HepG2 (cell line): ENCODE measurements around the gene ETV5. TPM values are rescaled to one million over a fixed set of nuclear protein-coding genes. Genes with fewer than 3 reads are reported as not detected.
A peak's percentile ranks its signal among the peaks of the same experiment; 100 is the strongest.

Source experiments
- ELF1 ChIP-seq: sonication (generic); formaldehyde crosslinking; IDR thresholded peaks from 2 replicates; pipeline ENCODE4 v1.4.0; 2020; ENCODE audit warnings: missing genetic modification reagents
- FOXK2 ChIP-seq: fragments of 450-650 bp; IDR thresholded peaks from 2 replicates; pipeline ENCODE4 v1.6.1; 2016
- MYNN ChIP-seq: sonication (generic); formaldehyde crosslinking; IDR thresholded peaks from 2 replicates; pipeline ENCODE4 v1.4.0; 2020; ENCODE audit warnings: mild to moderate bottlenecking, low read depth, missing genetic modification reagents
- NR2F6 ChIP-seq, 2 experiments: IDR thresholded peaks; 2 replicates each; pipeline ENCODE4 v1.6.1; 2016; ENCODE audit warnings: antibody characterized with exemption in 1 of 2, mild to moderate bottlenecking in 1 of 2
- PHF20 ChIP-seq: sonication (generic); formaldehyde crosslinking; IDR thresholded peaks from 2 replicates; pipeline ENCODE4 v1.5.0; 2020; ENCODE audit warnings: mild to moderate bottlenecking, missing genetic modification reagents
- POGZ ChIP-seq: sonication (generic); formaldehyde crosslinking; IDR thresholded peaks from 2 replicates; pipeline ENCODE4 v1.4.0; 2020; ENCODE audit warnings: mild to moderate bottlenecking, missing genetic modification reagents
- RBFOX2 ChIP-seq: fragments of 200-400 bp; formaldehyde crosslinking; IDR thresholded peaks from 2 replicates; pipeline ENCODE4 v1.6.1; 2017; ENCODE audit warnings: low read depth, mild to moderate bottlenecking, low read length
- SETDB1 ChIP-seq: sonication (generic); formaldehyde crosslinking; IDR thresholded peaks from 2 replicates; pipeline ENCODE4 v1.5.1; 2020; ENCODE audit warnings: missing genetic modification reagents, mild to moderate bottlenecking, borderline replicate concordance
- SMARCC2 ChIP-seq: fragments of 450-650 bp; IDR thresholded peaks from 2 replicates; pipeline ENCODE4 v1.6.1; 2017; ENCODE audit warnings: antibody characterized with exemption, mild to moderate bottlenecking
- SP2 ChIP-seq: sonication (generic); formaldehyde crosslinking; IDR thresholded peaks from 2 replicates; pipeline ENCODE4 v1.5.1; 2020; ENCODE audit warnings: mild to moderate bottlenecking, missing genetic modification reagents
- SPEN ChIP-seq: sonication (generic); formaldehyde crosslinking; IDR thresholded peaks from 2 replicates; pipeline ENCODE4 v1.5.1; 2020; ENCODE audit warnings: low read depth, mild to moderate bottlenecking, missing genetic modification reagents
- STAT5B ChIP-seq: sonication (generic); formaldehyde crosslinking; IDR thresholded peaks from 2 replicates; pipeline ENCODE4 v1.4.0; 2020; ENCODE audit warnings: missing genetic modification reagents
- TBX2 ChIP-seq: sonication (generic); formaldehyde crosslinking; IDR thresholded peaks from 2 replicates; pipeline ENCODE4 v1.5.0; 2020; ENCODE audit warnings: missing genetic modification reagents, mild to moderate bottlenecking, borderline replicate concordance
- TOE1 ChIP-seq: sonication (generic); formaldehyde crosslinking; IDR thresholded peaks from 2 replicates; pipeline ENCODE4 v1.4.0; 2020; ENCODE audit warnings: mild to moderate bottlenecking, missing genetic modification reagents
- XRCC5 ChIP-seq: fragments of 200-400 bp; formaldehyde crosslinking; optimal IDR thresholded peaks from 2 replicates; pipeline ENCODE3; 2017; ENCODE audit warnings: mild to moderate bottlenecking, low read length
- ZBTB42 ChIP-seq: sonication (generic); formaldehyde crosslinking; IDR thresholded peaks from 2 replicates; pipeline ENCODE4 v1.5.0; 2020; ENCODE audit warnings: mild to moderate bottlenecking, missing genetic modification reagents
- ZFP36L1 ChIP-seq: sonication (generic); formaldehyde crosslinking; IDR thresholded peaks from 2 replicates; pipeline ENCODE4 v1.8.0; 2022; ENCODE audit warnings: mild to moderate bottlenecking, missing genetic modification reagents, moderate library complexity
- ZMYM4 ChIP-seq: sonication (generic); formaldehyde crosslinking; IDR thresholded peaks from 2 replicates; pipeline ENCODE4 v1.8.1; 2023; ENCODE audit warnings: mild to moderate bottlenecking, missing genetic modification reagents
- ZNF331 ChIP-seq: sonication (generic); formaldehyde crosslinking; IDR thresholded peaks from 2 replicates; pipeline ENCODE4 v1.4.0; 2020; ENCODE audit warnings: missing genetic modification reagents
- ZNF468 ChIP-seq: sonication (generic); formaldehyde crosslinking; IDR thresholded peaks from 2 replicates; pipeline ENCODE4 v1.8.0; 2022; ENCODE audit warnings: mild to moderate bottlenecking, moderate library complexity, missing genetic modification reagents
- ZNF678 ChIP-seq: sonication (generic); formaldehyde crosslinking; IDR thresholded peaks from 2 replicates; pipeline ENCODE4 v1.4.0; 2020; ENCODE audit warnings: mild to moderate bottlenecking, missing genetic modification reagents
- ZNF768 ChIP-seq: sonication (generic); formaldehyde crosslinking; IDR thresholded peaks from 2 replicates; pipeline ENCODE4 v1.4.0; 2020; ENCODE audit warnings: missing genetic modification reagents
- ZSCAN12 ChIP-seq: sonication (generic); formaldehyde crosslinking; IDR thresholded peaks from 2 replicates; pipeline ENCODE4 v1.9.0; 2021; ENCODE audit warnings: mild to moderate bottlenecking, missing genetic modification reagents
- polyA plus RNA-seq, 8 experiments: library from polyadenylated mRNA; depleted of rRNA in 3 of 8; stranded (reverse) in 7 of 8; unstranded in 1 of 8; fragments of >200 nt; fragmentation: Illumina TruSeq in 4 of 8; extraction: Trizol in 4 of 8; gene quantifications; 2 replicates each; pipeline versions ENCODE4 v1.2.1 to v1.2.3, GENCODE V29; 2011 to 2016; ENCODE audit warnings: low read depth in 4 of 8, missing spikeins in 1 of 8, mixed read lengths in 1 of 8; ENCODE audit not compliant: insufficient read depth in 1 of 8
- total RNA-seq, 5 experiments: library from RNA; depleted of rRNA; stranded (reverse); fragments of >200 nt; fragmentation: Illumina TruSeq; extraction: Trizol; gene quantifications; 2 replicates each; pipeline ENCODE4 v1.2.3, GENCODE V29; 2016; ENCODE audit warnings: low read depth in 1 of 5
- TF ChIP-seq, protein P1 (sequence below): sonication (generic); formaldehyde crosslinking; IDR thresholded peaks from 2 replicates; pipeline ENCODE4 v1.5.0; 2020; ENCODE audit warnings: mild to moderate bottlenecking, low read depth, missing genetic modification reagents, borderline replicate concordance
- TF ChIP-seq, protein P2 (sequence below): sonication (generic); formaldehyde crosslinking; IDR thresholded peaks from 2 replicates; pipeline ENCODE4 v1.4.0; 2020; ENCODE audit warnings: missing genetic modification reagents
- TF ChIP-seq, protein P3 (sequence below): sonication (generic); formaldehyde crosslinking; IDR thresholded peaks from 2 replicates; pipeline ENCODE4 v1.9.0; 2021; ENCODE audit warnings: missing genetic modification reagents, borderline replicate concordance
- TF ChIP-seq, protein P4 (sequence below): sonication (generic); formaldehyde crosslinking; conservative IDR thresholded peaks from 2 replicates; pipeline ENCODE4 v1.8.0; 2022; ENCODE audit warnings: low read depth, missing genetic modification reagents

ETV5 gene
- total and polyA plus RNA-seq, 2 of the 13 experiments (the other 11 are each of a cell fraction or from before 2014, with no cell fraction given): 52.9 to 57.2 TPM

DNA sequence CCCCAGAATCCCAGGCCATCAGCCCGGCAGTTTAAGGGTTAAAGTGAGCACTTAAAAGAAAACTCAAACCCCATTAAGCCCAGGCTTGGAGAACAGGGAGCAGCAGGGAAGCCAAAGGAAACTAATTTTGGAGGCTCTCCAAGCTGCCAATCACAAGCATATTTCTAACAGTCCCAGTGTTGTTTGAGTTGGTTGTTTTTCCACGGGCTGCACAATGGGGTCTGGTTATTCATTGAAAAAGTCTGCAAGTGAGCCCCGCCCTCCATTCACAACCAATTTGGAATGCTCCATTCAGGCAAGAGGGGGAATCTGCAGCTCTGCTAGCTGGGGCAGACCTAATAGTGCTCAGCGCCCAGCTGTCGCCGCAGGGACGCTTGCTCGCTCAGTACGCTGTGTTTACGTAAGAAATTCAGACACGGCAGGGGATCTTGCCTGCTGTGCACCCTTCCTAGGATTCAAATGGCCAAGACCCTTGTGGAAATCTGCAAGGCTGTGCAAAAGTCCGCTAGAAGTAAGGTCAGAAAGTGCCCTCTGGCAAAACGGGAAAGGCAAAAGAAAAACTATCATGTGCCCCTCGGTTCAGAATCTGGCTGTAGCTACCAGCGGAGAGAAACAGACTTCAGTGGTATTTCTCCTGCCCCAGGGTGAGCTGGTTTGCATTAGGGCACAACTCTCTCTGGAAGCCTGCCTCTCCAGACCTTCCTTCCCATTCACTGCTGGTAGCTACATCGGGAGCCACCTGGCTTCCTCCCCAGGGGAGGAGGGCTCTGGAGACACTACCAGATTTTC lies 11.0 kb downstream of the ETV5 start (continued):
- peak; percentile 37; the same call in 1 of the 2 replicates for TF ChIP-seq ZFP36L1 (CRISPR knock-in tag)
- no peak for TF ChIP-seq STAT5B (CRISPR knock-in tag)
- no peak for TF ChIP-seq NR2F6 (IDR thresholded peaks at IDR 0.05)
- peak; percentile 9; the same call in 1 of the 2 replicates for TF ChIP-seq NR2F6 (CRISPR knock-in tag; IDR thresholded peaks at IDR 0.05)
- no peak for TF ChIP-seq SPEN
- no peak; the same call in 1 of the 2 replicates for TF ChIP-seq RBFOX2
- TF ChIP-seq, protein P1, sequence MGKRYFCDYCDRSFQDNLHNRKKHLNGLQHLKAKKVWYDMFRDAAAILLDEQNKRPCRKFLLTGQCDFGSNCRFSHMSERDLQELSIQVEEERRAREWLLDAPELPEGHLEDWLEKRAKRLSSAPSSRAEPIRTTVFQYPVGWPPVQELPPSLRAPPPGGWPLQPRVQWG (CRISPR knock-in tag): no peak
- 0 out of 2 replicates have a peak, but pooled peaks have one; percentile 27 for TF ChIP-seq POGZ (CRISPR knock-in tag)
- TF ChIP-seq, protein P2, sequence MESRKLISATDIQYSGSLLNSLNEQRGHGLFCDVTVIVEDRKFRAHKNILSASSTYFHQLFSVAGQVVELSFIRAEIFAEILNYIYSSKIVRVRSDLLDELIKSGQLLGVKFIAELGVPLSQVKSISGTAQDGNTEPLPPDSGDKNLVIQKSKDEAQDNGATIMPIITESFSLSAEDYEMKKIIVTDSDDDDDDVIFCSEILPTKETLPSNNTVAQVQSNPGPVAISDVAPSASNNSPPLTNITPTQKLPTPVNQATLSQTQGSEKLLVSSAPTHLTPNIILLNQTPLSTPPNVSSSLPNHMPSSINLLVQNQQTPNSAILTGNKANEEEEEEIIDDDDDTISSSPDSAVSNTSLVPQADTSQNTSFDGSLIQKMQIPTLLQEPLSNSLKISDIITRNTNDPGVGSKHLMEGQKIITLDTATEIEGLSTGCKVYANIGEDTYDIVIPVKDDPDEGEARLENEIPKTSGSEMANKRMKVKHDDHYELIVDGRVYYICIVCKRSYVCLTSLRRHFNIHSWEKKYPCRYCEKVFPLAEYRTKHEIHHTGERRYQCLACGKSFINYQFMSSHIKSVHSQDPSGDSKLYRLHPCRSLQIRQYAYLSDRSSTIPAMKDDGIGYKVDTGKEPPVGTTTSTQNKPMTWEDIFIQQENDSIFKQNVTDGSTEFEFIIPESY (CRISPR knock-in tag): no peak
- peak; percentile 20; the same call in 1 of the 2 replicates for TF ChIP-seq ZNF331 (CRISPR knock-in tag)
- TF ChIP-seq ZNF468 (CRISPR knock-in tag): no peak
- TF ChIP-seq ZSCAN12 (CRISPR knock-in tag): 0 out of 2 replicates have a peak, but pooled peaks have one; percentile 77
- TF ChIP-seq SP2 (CRISPR knock-in tag): no peak
- peak; percentile 51 for TF ChIP-seq XRCC5
- TF ChIP-seq ZMYM4: peak; percentile 85
- TF ChIP-seq SMARCC2: no peak
- TF ChIP-seq, protein P3, sequence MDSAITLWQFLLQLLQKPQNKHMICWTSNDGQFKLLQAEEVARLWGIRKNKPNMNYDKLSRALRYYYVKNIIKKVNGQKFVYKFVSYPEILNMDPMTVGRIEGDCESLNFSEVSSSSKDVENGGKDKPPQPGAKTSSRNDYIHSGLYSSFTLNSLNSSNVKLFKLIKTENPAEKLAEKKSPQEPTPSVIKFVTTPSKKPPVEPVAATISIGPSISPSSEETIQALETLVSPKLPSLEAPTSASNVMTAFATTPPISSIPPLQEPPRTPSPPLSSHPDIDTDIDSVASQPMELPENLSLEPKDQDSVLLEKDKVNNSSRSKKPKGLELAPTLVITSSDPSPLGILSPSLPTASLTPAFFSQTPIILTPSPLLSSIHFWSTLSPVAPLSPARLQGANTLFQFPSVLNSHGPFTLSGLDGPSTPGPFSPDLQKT (CRISPR knock-in tag): no peak
- TF ChIP-seq, protein P4, sequence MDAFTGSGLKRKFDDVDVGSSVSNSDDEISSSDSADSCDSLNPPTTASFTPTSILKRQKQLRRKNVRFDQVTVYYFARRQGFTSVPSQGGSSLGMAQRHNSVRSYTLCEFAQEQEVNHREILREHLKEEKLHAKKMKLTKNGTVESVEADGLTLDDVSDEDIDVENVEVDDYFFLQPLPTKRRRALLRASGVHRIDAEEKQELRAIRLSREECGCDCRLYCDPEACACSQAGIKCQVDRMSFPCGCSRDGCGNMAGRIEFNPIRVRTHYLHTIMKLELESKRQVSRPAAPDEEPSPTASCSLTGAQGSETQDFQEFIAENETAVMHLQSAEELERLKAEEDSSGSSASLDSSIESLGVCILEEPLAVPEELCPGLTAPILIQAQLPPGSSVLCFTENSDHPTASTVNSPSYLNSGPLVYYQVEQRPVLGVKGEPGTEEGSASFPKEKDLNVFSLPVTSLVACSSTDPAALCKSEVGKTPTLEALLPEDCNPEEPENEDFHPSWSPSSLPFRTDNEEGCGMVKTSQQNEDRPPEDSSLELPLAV (CRISPR knock-in tag): no peak
- TF ChIP-seq TOE1: no peak
- no peak for TF ChIP-seq ZNF678 (CRISPR knock-in tag)
- no peak for TF ChIP-seq SETDB1 (CRISPR knock-in tag)
- no peak for TF ChIP-seq ELF1 (CRISPR knock-in tag)
- no peak for TF ChIP-seq MYNN (CRISPR knock-in tag)
- peak; percentile 86 for TF ChIP-seq FOXK2
- TF ChIP-seq TBX2 (CRISPR knock-in tag): peak; percentile 86
- peak; percentile 88 for TF ChIP-seq ZNF768
- no peak for TF ChIP-seq PHF20 (CRISPR knock-in tag)
- no peak for TF ChIP-seq ZBTB42 (CRISPR knock-in tag)
